ENCODE data around the gene SLC14A1. TPM values are rescaled to one million over a fixed set of nuclear protein-coding genes. Genes with fewer than 3 reads are reported as not detected.
A peak's percentile ranks its signal among the peaks of the same experiment; 100 is the strongest.

SLC14A1 gene
- polyA plus RNA-seq, 1 donor from 2014 or later, result 3.5 TPM

DNA sequence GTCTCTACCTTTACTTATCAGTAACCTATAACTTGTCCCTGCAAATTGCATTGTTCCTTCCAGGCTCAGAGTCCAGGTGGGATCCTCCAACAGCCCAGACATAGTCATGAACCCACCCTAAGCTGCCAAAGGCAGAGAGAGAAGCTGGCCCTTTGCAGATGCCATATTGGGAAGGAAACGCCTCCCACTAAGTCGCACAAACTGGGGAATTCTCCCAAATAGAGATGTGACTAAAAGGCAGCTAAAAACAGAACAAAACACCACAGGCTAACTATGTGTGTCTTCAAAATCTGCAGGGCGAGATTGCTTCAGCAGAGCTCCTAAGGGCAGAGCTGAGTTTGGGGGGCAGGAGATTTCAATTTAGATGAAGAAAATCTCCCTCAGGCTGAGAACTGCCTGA lies 63.0 kb downstream of the SLC14A1 start:
- H3K36me3 Mint-ChIP-seq, result peaks cover 4% of the 10 kb centered on the region

DNA sequence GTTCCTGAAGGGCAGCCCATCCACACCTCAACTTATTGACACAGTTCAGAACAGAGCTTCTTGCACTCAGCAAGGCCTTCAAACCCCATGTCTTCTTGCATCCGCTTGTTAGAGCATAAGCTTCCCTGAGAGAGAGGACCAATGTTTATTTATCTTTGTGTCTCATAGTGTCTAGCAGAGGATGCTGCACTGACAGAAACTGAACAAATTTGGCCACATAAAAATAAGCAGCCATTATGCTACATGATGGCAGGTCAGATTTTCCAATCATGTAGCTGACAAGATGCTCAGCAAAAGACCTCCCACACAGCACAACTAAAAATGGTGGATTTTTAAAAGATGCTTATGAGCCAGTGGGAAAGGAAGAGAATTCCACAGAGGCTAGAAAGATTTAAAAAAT lies 63.4 kb downstream of the SLC14A1 start:
- Mint-ChIP-seq H3K9me3 (peaks cover 0 to 2% (median 0%) of the 10 kb centered on the region in 3 donors), H3K4me3 (no peak overlapping the region), H3K36me3 (peaks cover 4% of the 10 kb centered on the region), H3K27ac (no peak overlapping the region), H3K4me1 (no peaks in the 10 kb centered on the region), H3K27me3 (peaks cover 5% of the 10 kb centered on the region)

More for the DNA sequence above, 63.0 kb downstream of the SLC14A1 start:
- no peak overlapping the region for H3K4me3 Mint-ChIP-seq
- H3K27me3 Mint-ChIP-seq, result peaks cover 8% of the 10 kb centered on the region
- H3K9me3 Mint-ChIP-seq, result peaks cover 0 to 2% (median 0%) of the 10 kb centered on the region in 3 donors
- H3K27ac Mint-ChIP-seq, result no peak overlapping the region
- no peaks in the 10 kb centered on the region for H3K4me1 Mint-ChIP-seq

DNA sequence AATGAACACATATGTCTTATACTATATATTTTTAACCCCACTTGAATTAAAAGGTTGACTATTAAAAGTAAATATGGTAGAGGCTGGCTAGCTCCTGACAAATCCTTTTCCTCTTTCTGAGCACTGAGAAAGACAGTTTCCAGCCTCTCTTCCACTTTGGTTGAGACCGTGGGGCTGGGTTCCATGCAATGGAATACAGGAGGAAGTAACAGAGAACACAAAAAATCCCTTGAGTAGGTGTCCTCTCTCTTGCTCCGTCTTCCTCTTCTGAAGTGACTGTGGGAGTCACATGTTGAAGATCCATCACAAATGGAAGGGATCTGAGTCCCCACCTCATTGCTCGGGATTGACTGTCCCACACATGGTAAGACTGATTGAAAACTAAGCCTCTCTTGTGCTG lies 64.9 kb downstream of the SLC14A1 start:
- peaks cover 0 to 3% (median 2%) of the 10 kb centered on the region in 3 donors for H3K9me3 Mint-ChIP-seq

DNA sequence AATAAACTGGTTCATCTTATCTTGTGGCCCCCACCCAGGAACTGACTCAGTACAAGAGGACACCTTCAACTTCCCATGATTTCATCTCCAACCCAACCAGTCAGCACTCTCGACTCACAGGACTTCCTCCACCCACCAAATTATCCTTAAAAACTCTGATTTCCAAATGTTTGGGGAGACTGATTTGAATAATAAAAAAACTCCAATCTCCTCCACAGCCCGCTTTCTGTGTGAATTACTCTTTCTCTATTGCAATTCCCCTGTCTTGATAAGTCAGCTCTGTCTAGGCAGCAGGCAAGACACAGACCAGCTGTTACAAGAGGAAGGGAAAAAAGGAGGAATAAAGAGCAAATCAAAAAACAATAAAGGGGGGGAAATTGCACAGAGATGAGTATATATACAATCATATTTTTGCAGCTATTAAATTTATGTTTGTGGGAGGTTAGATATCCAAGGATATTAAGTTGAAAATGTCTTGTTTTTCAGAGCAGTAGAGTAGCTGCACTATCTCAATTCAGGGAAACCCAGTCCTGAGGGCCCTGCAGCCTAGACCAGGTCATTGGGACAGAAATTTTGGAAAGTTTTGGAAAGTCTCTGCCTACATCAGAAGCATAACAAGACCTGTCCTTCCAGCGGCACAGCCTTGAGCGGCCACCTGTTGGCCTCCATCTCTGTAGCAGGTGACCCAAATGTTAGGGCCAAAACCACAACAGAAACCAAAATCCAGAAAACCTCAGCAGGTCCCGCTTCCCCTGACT lies 68.7 kb downstream of the SLC14A1 start:
- no peaks in the 10 kb centered on the region for H3K27me3 Mint-ChIP-seq

More for the DNA sequence above, 64.9 kb downstream of the SLC14A1 start:
- no peaks in the 10 kb centered on the region for H3K27me3 Mint-ChIP-seq
- H3K4me3 Mint-ChIP-seq, result no peak overlapping the region
- H3K4me1 Mint-ChIP-seq, result peaks cover 0 to 3% (median 0%) of the 10 kb centered on the region in 3 donors
- H3K27ac Mint-ChIP-seq, result no peak overlapping the region
- peaks cover 4% of the 10 kb centered on the region for H3K36me3 Mint-ChIP-seq

DNA sequence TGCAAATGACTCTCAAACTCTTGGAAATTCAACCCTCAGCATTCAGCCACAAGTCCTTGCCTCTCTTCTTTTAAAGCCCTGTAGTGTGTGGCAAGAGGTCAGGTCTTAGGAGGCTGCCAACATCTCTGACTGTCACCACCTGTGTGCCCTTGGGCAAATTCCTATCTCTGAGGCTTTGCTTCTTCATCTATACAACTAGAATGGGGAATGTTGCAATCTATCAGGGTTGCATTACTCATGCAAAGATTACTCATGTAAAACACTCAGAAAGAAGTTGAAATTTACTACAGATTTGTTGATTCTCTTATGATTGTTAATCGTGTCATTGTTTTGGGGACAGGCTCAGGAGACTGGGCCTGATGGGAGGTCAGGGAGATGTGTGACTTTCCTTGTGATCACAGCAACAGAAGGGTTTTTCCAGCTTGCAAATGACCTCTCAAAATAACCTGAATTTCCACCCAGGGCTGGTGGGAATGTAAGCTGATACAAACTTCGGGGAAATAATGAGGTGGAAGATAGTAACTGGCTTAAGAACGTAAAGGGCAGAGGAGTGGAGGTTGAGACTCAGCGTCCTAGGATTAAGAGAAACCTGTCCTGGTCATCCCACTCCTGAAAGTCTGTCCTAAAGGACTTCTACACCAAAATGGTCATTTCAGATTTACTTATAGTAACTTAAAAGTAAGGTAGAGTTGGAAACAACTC lies 69.4 kb downstream of the SLC14A1 start:
- Mint-ChIP-seq H3K27ac (no peak overlapping the region), H3K36me3 (peaks cover 5% of the 10 kb centered on the region), H3K27me3 (no peaks in the 10 kb centered on the region), H3K9me3 (peaks cover 0 to 6% (median 3%) of the 10 kb centered on the region in 3 donors), H3K4me3 (peak overlapping the region in 2 of 4 donors; percentile 45 to 52), H3K4me1 (peaks cover 0 to 3% (median 0%) of the 10 kb centered on the region in 3 donors)

More for the DNA sequence above, 68.7 kb downstream of the SLC14A1 start:
- H3K36me3 Mint-ChIP-seq, result peaks cover 5% of the 10 kb centered on the region
- H3K4me3 Mint-ChIP-seq, result no peak overlapping the region
- peaks cover 2 to 6% (median 3%) of the 10 kb centered on the region in 3 donors for H3K9me3 Mint-ChIP-seq
- no peak overlapping the region for H3K27ac Mint-ChIP-seq
- H3K4me1 Mint-ChIP-seq, result peaks cover 0 to 3% (median 0%) of the 10 kb centered on the region in 3 donors

DNA sequence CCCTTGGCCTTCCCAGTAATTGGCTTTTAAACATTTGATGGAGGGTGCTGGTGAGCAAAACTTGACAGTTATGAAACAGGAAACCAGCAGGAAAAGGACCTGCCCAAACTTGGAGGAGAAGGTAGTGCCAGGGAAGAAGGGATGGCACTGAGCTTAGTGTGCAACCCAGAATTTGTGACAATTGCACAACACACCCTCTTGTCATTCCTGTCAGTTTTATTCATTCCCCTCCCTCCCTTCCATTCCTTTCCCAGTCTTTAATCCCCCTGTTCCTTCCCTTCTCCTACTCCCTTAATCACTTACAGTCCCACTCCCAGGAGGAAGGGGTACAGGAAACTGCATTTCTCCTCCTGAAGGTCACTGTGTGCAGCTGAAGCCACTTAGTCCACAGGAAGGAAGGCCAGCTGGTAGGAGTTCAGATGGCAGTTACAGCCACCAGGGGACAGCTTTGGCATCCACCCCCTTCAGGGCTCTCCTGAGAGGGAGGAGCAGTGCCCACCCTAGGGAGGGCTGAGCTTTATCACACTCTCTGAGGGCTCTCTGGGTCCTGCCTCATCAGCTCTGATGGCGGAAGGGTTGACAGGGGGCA lies 77.5 kb downstream of the SLC14A1 start:
- H3K4me1 Mint-ChIP-seq, result no peaks in the 10 kb centered on the region
- no peak overlapping the region for H3K4me3 Mint-ChIP-seq
- H3K27ac Mint-ChIP-seq, result no peak overlapping the region
- H3K36me3 Mint-ChIP-seq, result peaks cover 1% of the 10 kb centered on the region
- H3K9me3 Mint-ChIP-seq, result peaks cover 0 to 8% (median 2%) of the 10 kb centered on the region in 3 donors
- H3K27me3 Mint-ChIP-seq, result peaks cover 13% of the 10 kb centered on the region

Other genes with a start within 250 kb of the SLC14A1 start
- gene SLC14A2, start 108.7 kb upstream of the SLC14A1 start, polyA plus RNA-seq, result not detected
- not detected for gene SIGLEC15, start 101.5 kb downstream of the SLC14A1 start, polyA plus RNA-seq
- 2.9 TPM for gene EPG5, start 243.1 kb downstream of the SLC14A1 start, polyA plus RNA-seq